NCI-H748 treated with DMSO at 0.1 percent for 48 hours (cell line): ENCODE data around the gene PER1.

Experiments used
- DNase-seq: peaks from one replicate; lab custom pipeline; 2025; lab: John Stamatoyannopoulos, UW

The PER1 gene

DNA sequence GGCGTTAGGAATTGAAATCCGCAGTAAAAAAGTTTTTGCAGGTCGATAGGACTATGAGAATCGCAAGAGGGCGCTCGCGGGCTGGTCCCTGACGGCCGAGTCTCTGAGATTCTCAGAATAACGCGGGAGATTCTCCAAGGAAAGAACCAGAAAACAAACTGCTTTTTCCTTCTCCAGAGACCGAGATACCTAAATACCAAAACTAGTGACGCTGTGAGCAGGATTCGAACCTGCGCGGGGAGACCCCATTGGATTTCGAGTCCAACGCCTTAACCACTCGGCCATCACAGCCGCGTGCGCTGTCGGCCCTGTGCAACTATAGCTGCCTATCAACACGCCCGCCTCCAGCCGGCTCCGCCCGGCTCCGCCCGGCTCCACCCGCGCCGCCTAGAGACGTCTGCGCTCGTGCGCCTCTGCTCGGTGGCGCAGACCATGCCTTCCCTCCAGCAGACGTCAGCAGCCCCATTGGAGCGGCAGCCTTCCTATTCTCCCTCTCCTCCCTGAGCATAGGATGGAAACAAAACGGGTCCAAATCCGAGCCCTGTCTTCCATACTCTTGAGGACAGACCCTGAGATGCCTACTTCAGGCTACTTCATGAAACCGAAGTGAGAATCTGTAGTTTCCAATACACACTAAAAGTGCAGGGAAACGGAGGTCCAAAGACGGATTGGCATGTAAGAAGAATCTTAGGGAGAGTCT, 13.4 kb downstream of the PER1 start:
- peak; percentile 99 for DNase-seq

DNA sequence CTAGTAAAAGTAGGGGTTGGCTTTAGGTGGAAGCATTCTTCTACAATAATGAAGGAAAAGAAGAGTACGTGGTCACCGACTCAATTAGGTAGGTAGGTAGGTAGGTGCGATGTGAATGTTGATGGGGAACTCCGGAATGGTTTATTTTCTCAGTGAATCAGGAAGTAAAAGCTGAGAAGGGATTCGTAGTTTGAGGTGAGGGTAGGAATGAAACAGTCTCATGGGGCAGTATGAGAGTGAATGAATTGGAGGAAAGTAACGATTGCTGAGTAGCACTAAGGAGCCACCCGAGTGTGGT, 13.9 kb downstream of the PER1 start:
- DNase-seq, result no peak

DNA sequence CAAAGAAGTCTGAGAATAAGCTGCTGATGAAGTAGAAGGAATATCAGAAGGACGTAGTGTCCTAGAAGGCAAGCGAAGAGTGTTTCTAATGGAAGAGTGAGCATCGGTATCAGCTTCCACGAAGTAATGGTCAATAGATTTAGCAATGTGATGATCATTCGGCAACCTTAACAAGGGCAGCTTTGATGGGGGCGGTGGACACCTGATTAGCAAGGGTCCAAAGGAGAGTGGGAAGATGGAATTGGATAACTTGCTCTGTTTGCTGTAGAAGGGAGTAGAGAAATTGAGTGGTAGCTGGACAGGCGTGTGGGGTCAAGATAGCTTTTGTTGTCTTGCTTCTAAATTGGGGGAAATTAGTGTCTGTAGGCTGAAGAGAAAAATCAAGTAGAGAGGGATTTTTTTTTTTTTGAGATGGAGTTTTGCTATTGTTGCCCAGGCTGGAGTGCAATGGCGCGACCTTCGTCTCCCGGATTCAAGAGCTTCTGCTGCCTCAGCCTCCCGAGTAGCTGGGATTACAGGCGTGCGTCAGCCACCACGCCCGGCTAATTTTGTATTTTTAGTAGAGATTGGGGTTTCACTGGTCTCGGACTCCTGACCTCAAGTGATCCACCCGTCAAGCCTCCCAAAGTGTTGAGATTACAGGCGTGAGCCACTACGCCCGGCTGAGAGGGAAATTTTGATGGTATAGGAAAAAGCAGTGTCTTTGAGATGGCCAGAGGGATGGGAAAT, 14.4 kb downstream of the PER1 start:
- DNase-seq, result no peak

DNA sequence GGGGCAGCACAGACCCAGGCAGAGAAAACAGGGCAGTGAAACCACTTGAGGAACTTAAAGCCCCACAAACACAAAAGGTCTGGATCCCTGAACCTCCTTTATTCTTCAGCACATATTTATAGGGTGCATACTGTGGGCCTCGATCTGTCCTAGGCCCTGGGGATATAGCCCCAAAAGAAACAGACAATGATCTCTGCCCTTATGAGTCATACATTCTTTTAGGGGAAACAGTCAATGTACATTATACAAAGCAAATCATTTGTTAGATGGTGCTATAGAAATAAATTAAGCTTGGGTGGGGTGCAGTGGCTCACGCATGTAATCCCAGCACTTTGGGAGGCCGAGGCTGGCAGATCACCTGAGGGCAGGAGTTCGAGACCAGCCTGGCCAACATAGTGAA, 18.3 kb downstream of the PER1 start:
- DNase-seq, result no peak

DNA sequence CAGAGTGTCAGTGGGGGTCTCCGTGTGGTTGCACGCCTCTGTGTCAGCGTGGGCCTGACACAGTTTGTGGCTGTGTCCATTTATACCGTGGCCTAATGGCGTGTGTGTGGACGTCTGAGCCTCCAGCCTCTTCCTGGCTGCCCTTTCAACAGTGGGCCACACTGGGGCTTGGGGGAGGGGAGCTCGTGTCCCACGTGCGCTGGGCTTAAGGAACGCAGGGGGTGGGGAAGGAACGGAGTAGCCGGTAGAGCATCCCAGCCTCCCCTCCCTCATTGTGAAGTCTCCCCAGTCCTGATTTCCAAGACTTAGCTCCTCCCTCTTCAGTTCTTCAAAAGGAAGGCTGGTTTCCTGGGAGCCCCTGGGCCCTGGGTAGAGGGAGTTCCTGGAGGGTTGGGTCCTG, 18.8 kb downstream of the PER1 start:
- no peak for DNase-seq

DNA sequence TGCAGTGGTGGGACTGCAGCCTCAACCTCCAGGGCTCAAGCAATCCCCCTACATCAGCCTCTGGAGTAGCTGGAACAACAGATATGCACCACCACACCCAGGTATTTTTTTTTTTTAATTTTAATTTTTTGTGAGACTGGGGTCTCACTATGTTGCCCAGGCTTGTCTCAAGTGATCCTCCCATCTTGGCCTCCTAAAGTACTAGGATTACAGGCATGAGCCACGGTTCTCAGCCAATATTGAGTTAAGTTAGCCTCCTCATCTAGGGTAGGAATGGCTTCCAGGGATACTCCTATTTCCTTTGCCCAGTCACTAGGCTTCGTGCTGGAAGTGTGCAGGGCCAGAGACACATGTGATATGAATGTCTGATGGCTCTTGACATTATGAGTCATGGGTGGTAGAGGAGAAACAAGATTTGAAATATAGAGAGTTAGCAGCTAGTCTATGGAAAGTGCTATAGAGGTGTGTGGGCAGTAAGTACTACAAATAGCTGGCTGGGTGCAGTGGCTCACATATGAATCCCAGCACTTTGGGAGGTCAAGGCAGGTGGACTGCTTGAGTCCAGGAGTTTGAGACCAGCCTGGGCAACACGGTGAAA, 20.3 kb downstream of the PER1 start:
- DNase-seq, result no peak

DNA sequence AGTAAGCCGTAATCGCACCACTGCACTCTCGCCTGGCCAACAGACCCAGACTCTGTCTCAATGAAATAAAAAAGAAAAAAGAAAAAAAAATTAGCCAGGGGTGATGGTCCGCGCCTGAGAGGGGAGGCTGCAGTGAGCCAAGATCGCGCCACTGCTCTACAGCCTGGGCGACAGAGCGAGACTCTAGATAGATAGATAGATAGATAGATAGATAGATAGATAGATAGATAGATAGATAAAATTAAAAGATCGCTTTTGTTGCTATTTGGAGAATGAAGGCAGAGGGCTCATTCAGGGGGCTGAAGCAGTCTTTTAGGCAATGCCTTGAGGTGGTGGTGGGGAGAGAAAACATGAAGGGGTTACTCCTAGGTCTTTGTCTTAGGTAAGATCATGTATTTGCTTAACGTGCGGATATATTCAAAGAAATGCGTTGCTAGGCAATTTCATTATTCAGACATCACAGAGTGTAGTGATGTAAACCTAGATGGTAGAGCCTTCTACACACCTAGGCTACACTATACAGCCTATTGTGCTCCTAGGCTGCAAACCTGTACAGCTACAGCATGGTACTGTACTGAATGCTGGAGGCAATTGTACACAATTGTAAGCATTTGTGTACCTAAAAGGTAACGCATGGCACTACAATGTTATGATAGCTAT, 23.9 kb downstream of the PER1 start:
- no peak for DNase-seq

DNA sequence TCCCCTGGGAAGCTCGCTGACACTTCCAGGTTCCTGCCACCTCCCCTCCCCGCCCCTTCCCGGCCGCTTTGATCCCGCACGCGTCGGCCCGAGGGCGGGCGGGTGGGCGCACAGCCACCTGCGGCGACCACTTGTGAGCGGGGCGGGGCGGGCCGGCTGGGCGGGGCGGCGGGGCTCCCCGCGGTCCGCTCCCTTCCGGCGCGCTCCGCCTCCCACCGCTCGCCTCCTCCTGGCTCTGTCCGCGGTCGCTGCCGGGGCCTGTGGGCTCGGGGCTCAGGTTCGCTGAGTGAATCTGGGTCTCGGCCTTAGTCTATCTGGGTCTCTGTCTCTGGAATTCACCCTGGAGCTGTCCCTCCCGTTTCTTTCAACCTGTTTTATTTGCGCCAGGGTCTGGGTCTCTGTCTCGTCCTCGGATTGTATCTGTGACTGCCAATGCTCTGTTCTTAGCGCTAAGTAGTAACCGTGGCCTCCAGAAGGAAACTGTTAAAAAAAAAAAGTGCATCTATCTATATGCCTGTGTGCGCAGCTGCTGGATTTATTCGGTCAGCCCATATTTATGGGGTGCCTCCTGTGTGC, 25.6 kb downstream of the PER1 start:
- peak; percentile 90 for DNase-seq

DNA sequence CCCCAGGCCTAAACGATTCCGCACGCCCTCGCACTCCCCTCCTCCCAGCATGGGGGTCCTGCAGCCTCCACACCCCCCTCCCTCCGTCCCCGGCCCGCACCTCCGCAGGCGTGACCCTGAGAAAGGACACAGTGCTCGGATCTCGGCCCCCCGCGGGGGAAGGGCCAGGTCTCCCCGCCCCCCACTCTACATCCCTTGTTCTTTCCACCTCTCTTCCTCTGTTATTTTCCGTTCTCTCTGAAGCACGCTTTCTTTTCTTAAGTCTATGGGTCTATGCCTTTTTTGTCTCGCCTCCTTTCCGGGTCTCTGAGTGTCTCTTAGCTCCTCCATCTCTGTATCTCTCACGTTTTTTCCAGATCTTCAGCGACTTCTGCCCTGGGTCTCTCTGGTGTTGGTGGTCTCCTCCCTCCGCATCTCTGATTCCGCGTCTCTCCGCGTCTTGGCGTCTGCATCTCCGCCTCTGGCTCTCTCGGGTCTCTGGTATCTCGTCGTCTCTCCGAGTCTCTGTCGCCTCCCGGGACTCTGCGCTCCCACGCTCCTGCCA, 26.2 kb downstream of the PER1 start:
- no peak for DNase-seq

DNA sequence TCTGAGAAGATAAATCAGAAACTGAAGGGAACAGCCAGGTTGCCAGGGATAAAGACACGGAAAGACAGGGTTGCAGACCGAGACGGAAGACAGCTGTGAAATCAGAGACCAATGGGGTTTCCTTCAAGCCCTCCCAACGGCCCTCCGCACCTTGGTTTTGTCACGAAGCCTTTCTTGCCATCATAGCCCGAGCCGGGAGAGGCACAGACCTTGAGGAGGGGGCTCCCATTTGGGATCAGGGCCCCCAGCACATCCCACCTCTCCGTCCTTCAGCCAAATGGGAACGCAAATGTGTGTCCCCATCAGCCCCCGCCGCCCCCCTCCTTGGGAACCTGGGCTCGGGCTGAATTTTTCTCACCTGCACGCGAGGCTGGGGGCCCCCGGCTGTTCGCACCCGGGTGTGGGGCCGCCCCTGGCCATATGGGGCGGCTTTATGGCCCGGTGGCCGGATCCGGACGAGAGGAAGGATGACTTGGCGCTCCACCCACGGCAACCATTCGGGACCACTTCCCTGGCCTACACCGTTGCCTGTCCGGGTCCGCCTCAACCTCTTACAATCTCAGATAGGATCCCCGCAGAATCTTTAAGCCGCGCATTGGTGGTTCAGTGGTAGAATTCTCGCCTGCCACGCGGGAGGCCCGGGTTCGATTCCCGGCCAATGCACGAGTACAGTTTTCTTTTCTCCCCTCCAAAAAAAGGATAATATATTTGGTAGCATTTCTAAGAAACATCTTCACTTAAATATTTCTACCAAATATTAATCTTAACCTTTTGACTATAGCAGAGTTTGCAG, 26.9 kb downstream of the PER1 start:
- peak; percentile 95 for DNase-seq

DNA sequence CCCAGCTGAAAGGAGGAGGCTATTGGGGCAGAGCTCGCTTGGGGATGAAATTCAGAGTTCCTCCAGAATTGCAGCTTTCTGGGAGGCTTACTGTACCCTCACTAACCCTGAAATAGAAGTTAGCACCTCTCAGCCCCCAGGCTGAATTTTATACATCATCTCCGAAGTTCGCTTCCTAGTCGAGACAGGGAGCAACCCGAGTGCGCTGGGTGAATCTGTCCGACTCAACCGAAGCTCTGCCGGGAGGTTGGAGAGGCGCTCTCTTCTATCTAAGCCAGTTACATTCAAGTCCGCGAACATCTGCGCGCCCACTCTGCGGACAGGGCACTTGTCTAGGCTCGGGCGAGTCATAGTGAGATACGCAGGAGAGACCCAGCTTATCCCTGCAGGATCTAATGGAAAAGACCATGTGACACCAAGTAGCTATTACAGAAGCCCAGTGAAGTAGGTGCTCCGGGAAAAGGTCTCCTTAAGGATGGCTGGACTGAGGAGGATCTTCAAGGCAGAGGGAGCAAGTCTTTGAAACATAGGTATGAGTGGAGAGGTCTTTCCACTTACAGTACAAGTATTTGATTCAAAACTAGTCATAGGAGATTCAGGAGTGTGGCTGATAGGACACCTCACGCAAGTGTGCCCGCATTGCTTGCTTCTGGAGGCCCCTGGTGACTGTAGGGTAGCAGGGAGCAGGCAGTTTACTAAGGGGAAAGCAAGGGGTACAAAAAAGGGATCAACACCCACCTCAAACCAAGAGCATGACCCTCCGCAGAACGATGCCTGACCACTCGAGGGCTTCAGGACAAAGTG, 27.7 kb downstream of the PER1 start:
- no peak for DNase-seq

DNA sequence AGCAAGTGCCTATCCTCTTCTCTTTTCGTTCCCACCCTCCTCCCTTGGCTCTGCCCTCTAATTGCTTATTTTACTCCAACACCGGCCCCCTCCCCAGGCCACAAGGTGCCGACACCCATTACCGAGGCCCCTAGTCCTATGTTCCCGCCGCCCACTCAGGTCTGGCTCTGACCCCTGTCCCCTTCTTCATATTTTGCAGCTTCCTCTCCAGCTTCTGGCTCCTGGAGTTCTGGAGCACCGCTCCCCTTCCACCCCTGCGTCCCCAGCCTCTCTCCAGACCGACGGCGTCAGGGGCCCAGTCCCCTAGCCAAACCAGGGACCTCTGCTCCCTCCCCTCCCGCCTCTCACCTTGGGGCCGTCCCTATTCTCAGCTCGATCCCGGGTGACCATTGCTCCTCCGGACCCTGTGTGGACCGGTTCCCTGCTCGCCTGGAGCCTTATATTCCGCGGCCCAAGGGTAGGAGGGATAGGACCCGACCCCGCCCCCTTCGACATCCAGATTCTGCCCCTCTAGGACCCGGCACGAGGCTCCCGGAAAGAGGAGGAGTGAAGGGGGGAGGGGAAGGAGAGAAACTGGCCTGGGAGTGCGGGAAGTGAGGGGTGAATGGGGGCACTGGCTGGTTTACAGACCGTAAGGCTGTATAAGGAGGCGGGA, 28.4 kb downstream of the PER1 start, which contains the start of gene HES7:
Gene HES7 (minus strand): TSS at position 412 of the 655 bp plus-strand sequence. CDS start 22 bp downstream, at position 390.
- no peak for DNase-seq

DNA sequence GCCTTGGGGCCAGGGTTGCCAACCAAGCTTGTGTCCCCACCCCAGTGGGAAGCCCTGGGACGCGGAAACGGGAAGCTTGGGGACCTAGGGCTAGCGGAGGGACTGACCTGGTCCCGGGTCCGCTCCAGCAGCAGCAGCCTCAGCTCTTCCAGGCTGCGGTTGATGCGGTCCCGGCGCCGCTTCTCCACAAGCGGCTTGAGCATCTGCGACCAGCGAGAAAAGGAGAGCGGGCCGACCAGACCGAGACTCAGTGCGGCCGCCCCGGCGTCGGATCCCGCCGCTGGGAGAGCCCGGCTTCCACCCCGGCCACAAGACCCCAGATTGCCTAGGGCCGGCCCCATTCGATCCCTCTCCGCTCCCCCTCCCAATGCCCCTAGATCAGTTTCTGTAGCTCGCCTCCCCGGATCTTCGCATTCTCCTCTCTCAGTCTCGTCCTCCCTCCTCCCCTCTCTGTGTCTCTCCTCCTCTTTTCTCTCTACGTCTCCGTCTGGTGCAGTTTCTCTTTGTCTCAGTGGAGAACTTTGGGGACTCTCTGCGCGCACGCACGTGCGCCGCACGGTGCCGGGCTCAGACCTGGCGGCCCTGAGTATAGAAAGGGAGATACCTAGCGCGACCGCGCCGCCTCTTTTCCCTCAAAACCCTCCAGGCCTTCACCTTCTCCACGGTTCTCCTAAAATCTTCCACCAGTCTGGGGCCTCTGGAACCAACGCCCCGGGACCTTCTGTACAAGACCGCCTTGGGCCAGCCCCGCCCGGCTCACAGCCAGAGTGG, 29.1 kb downstream of the PER1 start:
- no peak for DNase-seq

DNA sequence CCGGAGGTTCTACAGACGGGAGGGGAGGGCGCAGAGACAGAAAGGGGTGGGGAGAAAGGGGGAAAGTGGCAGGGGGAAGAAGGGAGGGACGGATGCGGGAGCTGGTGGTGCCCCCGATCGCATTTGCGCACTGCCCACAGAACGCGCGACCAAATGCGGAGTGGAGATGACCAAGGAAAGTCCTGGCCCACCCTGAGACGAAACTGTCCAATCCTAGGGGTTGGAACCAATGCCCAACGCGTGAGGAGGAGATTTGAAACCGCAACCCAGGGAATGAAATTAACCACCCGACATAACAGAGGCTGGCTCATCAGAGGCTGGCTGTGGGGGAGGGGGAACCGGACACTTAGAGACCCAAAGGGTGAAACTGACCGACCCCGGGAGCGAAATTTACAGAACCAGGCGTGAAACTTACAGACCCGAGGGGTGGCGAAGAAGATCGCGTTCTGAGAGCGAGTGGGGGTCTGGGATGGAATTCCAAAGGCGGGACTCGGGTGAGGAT, 29.7 kb downstream of the PER1 start:
- DNase-seq, result no peak

DNA sequence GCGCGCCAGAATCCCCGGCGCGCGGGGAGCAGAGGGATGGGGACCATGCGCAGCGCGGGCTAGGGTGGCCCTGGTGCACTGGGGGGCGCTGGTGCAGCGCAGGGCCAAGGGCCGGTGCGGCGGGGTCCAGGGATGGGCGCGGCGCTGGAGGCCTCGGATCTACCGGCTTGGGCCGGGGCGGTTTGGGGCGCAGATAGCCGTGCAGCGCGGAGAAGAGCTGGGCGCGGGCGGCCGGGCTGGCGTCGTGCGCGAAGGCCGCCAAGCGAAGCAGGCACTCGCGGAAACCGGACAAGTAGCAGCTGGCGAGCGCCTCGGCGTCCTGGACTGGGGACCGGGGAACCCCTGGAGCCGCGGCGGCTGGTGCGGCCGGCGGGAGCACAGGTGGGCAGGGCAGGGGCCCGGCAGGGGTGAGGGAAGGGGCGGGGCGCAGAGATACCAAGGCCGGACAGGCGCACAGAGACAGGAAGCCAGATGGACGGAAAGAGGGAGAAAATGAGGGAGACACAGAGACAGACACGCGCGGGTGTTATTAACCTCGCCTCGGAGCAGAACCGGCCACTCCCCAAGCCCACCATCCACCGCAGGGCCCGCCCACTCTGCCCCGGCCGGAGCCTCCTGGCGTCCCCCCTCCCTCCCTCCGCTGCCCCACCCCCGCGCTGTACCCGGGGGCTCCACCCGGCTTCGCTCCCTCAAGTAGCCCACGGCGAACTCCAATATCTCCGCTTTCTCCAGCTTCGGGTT, 30.4 kb downstream of the PER1 start:
- DNase-seq, result peak; percentile 85

DNA sequence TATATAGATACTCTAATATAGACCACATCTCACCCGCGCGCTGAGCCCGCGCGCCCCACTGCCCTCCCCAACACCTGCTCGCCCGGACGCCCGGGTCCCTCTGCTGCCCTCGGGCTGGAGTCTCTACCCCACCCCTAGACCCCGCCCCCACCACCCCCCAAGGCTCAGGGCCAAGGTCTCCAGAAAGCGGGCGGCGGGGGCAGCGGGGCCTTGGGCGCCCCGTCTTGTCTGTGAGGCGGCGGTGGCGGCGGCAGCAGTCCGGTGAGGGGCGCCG, 30.9 kb downstream of the PER1 start:
- no peak for DNase-seq

DNA sequence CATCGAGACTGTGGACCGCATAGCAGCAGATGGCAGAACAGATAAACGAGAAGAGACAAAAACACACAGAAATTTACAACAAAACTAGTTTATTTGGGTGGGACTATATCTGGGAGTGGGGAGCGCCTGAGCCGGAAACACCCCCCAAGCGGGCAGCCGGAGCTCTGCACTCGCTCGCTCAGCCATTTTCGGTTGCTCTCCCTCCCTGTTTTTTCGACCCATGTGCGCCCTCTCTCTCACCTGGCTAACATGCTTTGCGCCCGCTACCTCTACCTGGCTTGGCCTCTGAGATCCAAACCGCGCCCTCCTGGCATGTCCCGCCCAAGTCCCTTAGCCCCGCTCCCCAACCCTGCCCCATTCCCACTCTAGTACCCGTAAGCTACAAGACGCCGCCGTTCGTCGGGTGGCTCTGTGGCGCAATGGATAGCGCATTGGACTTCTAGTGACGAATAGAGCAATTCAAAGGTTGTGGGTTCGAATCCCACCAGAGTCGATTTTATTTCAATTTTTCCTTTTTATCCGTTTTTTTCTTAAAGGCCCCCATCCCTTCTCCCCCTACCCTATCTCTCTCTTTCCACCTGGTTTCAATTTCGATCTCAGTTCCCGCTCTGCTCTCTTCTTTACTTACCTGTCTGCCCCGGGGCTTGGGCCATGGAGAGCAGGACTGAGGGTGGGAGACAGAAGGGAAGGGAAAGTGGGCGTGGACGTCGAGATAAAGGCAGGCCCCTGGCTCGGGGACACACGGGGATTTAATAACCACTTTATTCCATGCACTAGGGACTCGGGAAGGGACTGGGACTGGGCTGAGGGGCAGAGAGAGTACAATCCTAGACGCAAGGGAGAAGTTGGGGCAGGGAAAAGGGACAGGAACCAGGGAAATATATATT, 31.4 kb downstream of the PER1 start:
- DNase-seq, result peak; percentile 91
